Spleen (tissue), 11 donors: ENCODE results near the gene SLC22A23. TPM values are rescaled to one million over a fixed set of nuclear protein-coding genes. Genes with fewer than 3 reads are reported as not detected.

Experiments
- DNase-seq: peaks from one replicate; pipeline ENCODE4 v3.0.0-alpha.2; 2020
- H3K27ac ChIP-seq, 8 donors: fragments of 200-600 bp; sonication (generic) in 7 of 8; 1 replicate in 4 of 8; 2 replicates in 4 of 8; pipeline versions ENCODE4 v1.5.0 to v1.8.0; 2016 to 2021; ENCODE audit warnings: inconsistent platforms in 4 of 8, mild to moderate bottlenecking in 4 of 8, moderate library complexity in 1 of 8
- H3K27me3 ChIP-seq, 7 donors: fragments of 200-600 bp; sonication (generic) in 6 of 7; replicated peaks in 1 of 7; 1 replicate in 4 of 7; 2 replicates in 3 of 7; pipeline versions ENCODE4 v1.5.0 to v1.8.0; 2016 to 2021; ENCODE audit warnings: inconsistent platforms in 3 of 7, mild to moderate bottlenecking in 1 of 7
- H3K36me3 ChIP-seq, 6 donors: fragments of 200-600 bp; sonication (generic) in 5 of 6; 1 replicate in 4 of 6; 2 replicates in 2 of 6; pipeline versions ENCODE4 v1.5.0 to v1.8.0; 2016 to 2021; ENCODE audit warnings: inconsistent platforms in 2 of 6
- H3K4me1 ChIP-seq, 6 donors: fragments of 200-600 bp; sonication (generic) in 5 of 6; 1 replicate in 3 of 6; 2 replicates in 3 of 6; pipeline versions ENCODE4 v1.5.0 to v1.8.0; 2016 to 2021; ENCODE audit warnings: inconsistent platforms in 3 of 6
- H3K4me3 ChIP-seq, 8 donors: fragments of 200-600 bp; sonication (generic) in 7 of 8; 1 replicate in 4 of 8; 2 replicates in 4 of 8; pipeline versions ENCODE4 v1.5.0 to v1.8.0; 2016 to 2021; ENCODE audit warnings: inconsistent platforms in 4 of 8, mild to moderate bottlenecking in 4 of 8, moderate library complexity in 2 of 8
- H3K9me3 ChIP-seq, 8 donors: fragments of 200-600 bp; sonication (generic) in 7 of 8; 1 replicate in 4 of 8; 2 replicates in 4 of 8; pipeline versions ENCODE4 v1.5.0 to v1.8.0; 2016 to 2021; ENCODE audit warnings: inconsistent platforms in 4 of 8
- POLR2A ChIP-seq, 3 donors: fragments of 450-650 bp; IDR thresholded peaks; one replicate each; pipeline ENCODE4 v1.5.1; 2017; ENCODE audit warnings: antibody characterized with exemption in 3 of 3, mild to moderate bottlenecking in 1 of 3
- POLR2AphosphoS5 ChIP-seq, 3 donors: sonication (generic); formaldehyde crosslinking; IDR thresholded peaks; one replicate each; pipeline ENCODE4 v1.5.1; 2017; ENCODE audit warnings: antibody characterized with exemption in 3 of 3
- WGBS, 5 donors: extraction: QIAGEN DNeasy Blood & Tissue Kit in 3 of 5; methylation state at CpG; one replicate each; pipeline versions ENCODE4 v1.1.5 to v1.1.7; 2013 to 2018; 5-methylcytosine and 5-hydroxymethylcytosine counted together
- intact Hi-C: fragments of 100-400 bp; cut with DNase I; formaldehyde crosslinking; loops from one replicate; pipeline ENCODE4 v1.15.0; 2023; ENCODE audit warnings: low total_unique reads
- polyA plus RNA-seq, 3 donors: library from polyadenylated mRNA; stranded (reverse); fragments of 200-250 nt; gene quantifications; one replicate each; pipeline ENCODE4 v1.2.1, GENCODE V29; 2013
- total RNA-seq, 7 donors: library from RNA; depleted of rRNA in 3 of 7; stranded (reverse); fragments of >200 nt in 3 of 7; fragmentation: NEBNext Ultra II Directional in 4 of 7; extraction: Animal tissue kit (Norgen Biotek cat#: 25700) in 4 of 7; gene quantifications; one replicate each; pipeline versions ENCODE4 v1.1.0 to v1.2.1, GENCODE V29; 2016 to 2021
- TF ChIP-seq, protein P1 (sequence below), 11 experiments: fragments of 200-600 bp in 7 of 11; fragments of 450-650 bp in 4 of 11; sonication (generic) in 4 of 11; IDR thresholded peaks in 8 of 11; conservative IDR thresholded peaks in 3 of 11; 1 replicate in 7 of 11; 2 replicates in 4 of 11; pipeline versions ENCODE4 v1.4.0 to v1.8.0; 2016 to 2021; ENCODE audit warnings: antibody characterized with exemption in 11 of 11, inconsistent platforms in 4 of 11, mild to moderate bottlenecking in 1 of 11
- donor health status: healthy with polysubstance abuse.
- donor health status: DM: no; HTN: no; CAD: no; lungs with moderate emphysema.
- donor health status: DM: no; HTN: no; CAD: no.
- donor health status: Bipolar disorder and iron deficiency.
- donor health status: healthy.
- donor health status: DM: no; HTN: no; CAD: no.
- donor health status: DM: yes; HTN: yes; CAD: no.

Gene SLC22A23
- total and polyA plus RNA-seq, 10 donors, result 1.9 to 22.6 (median 18.3) TPM

- Histone ChIP-seq H3K27me3 (no peaks in the 10 kb centered on the region), H3K9me3 (no peaks in the 10 kb centered on the region), H3K4me3 (no peak overlapping the region), H3K36me3 (no peaks in the 10 kb centered on the region), H3K27ac (no peak overlapping the region), H3K4me1 (peaks cover 0 to 12% (median 11%) of the 10 kb centered on the region in 6 donors)
- intact Hi-C loops, result no loop called here
- 87 to 97% (median 93%) methylated on average over 6 of the region's 6 CpGs for WGBS, 5 donors
- TF ChIP-seq, protein P1, sequence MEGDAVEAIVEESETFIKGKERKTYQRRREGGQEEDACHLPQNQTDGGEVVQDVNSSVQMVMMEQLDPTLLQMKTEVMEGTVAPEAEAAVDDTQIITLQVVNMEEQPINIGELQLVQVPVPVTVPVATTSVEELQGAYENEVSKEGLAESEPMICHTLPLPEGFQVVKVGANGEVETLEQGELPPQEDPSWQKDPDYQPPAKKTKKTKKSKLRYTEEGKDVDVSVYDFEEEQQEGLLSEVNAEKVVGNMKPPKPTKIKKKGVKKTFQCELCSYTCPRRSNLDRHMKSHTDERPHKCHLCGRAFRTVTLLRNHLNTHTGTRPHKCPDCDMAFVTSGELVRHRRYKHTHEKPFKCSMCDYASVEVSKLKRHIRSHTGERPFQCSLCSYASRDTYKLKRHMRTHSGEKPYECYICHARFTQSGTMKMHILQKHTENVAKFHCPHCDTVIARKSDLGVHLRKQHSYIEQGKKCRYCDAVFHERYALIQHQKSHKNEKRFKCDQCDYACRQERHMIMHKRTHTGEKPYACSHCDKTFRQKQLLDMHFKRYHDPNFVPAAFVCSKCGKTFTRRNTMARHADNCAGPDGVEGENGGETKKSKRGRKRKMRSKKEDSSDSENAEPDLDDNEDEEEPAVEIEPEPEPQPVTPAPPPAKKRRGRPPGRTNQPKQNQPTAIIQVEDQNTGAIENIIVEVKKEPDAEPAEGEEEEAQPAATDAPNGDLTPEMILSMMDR (IDR thresholded peaks at IDR 0.05 in 8 of 11, conservative IDR thresholded peaks at IDR 0.05 in 3 of 11), result no peak
- TF ChIP-seq POLR2AphosphoS5 (IDR thresholded peaks at IDR 0.05) (no peak), POLR2A (IDR thresholded peaks at IDR 0.05) (no peak)
- DNase-seq, result no peak
Measured at GRCh38 chr6:3402310-3403237, 54.3 kb downstream of the SLC22A23 start.

- WGBS, 5 donors, result 86 to 96% (median 90%) methylated on average over 8 of the region's 8 CpGs
- H3K4me3 ChIP-seq, result no peak overlapping the region
- intact Hi-C loops, result no loop called here
- TF ChIP-seq POLR2AphosphoS5 (IDR thresholded peaks at IDR 0.05) (no peak), POLR2A (IDR thresholded peaks at IDR 0.05) (no peak)
- TF ChIP-seq, protein P1 (IDR thresholded peaks at IDR 0.05 in 8 of 11, conservative IDR thresholded peaks at IDR 0.05 in 3 of 11), result no peak
- H3K9me3 ChIP-seq, result no peaks in the 10 kb centered on the region
- H3K36me3 ChIP-seq, result no peaks in the 10 kb centered on the region
- H3K4me1 ChIP-seq, result peaks cover 0 to 12% (median 11%) of the 10 kb centered on the region in 6 donors
- no peak for DNase-seq
- H3K27me3 ChIP-seq, result no peaks in the 10 kb centered on the region
- H3K27ac ChIP-seq, result no peak overlapping the region
Measured at GRCh38 chr6:3400162-3400561, 56.7 kb downstream of the SLC22A23 start.

GRCh38 chr6:3398755-3399696 is 57.8 kb downstream of the SLC22A23 start:
- WGBS, 5 donors, result 85 to 93% (median 91%) methylated on average over 18 of the region's 18 CpGs
- TF ChIP-seq POLR2A (IDR thresholded peaks at IDR 0.05) (no peak), POLR2AphosphoS5 (IDR thresholded peaks at IDR 0.05) (no peak)
- TF ChIP-seq, protein P1 (IDR thresholded peaks at IDR 0.05 in 8 of 11, conservative IDR thresholded peaks at IDR 0.05 in 3 of 11), result no peak
- Histone ChIP-seq H3K36me3 (no peaks in the 10 kb centered on the region), H3K4me1 (peaks cover 0 to 12% (median 10%) of the 10 kb centered on the region in 6 donors), H3K4me3 (no peak overlapping the region), H3K9me3 (no peaks in the 10 kb centered on the region), H3K27me3 (no peaks in the 10 kb centered on the region), H3K27ac (no peak overlapping the region)
- intact Hi-C loops, result no loop called here
- DNase-seq, result no peak
